ENCODE data around the gene TMEM175.

Gene TMEM175

DNA sequence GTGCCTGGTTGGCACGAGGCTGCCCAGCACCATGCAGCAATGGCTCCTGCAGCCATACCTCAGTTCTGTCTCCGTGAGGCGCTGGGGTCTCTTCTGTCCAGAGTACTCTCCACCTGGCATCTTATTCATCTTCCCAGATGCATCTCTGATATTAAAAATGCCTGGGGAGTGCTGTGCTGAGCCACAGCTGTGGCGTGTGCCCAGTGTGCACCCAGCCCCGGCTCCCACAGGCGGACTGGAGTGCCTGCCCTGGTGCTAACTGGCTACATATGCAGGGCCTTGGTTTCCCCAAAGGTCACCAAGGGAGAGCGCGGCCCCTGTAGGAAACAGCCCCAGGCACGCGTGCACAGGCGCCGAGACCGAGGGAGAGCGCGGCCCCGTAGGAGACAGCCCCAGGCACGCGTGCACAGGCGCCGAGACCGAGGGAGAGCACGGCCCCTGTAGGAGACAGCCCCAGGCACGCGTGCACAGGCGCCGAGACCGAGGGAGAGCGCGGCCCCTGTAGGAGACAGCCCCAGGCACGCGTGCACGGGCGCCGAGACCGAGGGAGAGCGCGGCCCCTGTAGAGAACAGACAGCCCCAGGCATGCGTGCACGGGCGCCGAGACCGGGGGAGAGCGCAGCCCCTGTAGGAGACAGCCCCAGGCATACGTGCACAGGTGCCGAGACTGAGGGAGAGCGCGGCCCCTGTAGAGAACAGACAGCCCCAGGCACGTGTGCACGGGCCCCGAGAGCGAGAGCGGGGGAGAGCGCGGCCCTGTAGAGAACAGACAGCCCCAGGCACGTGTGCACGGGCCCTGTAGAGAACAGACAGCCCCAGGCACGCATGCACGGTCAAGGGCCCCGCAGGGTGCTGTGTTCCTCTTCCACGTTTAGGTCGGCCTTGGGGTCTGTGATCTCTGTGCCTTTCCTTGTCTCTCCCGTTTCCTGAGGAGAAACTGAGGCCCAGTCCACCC, 14.5 kb downstream of the TMEM175 start:
- no peak for DNase-seq (ENCODE audit: low read depth in 2 of 2)

DNA sequence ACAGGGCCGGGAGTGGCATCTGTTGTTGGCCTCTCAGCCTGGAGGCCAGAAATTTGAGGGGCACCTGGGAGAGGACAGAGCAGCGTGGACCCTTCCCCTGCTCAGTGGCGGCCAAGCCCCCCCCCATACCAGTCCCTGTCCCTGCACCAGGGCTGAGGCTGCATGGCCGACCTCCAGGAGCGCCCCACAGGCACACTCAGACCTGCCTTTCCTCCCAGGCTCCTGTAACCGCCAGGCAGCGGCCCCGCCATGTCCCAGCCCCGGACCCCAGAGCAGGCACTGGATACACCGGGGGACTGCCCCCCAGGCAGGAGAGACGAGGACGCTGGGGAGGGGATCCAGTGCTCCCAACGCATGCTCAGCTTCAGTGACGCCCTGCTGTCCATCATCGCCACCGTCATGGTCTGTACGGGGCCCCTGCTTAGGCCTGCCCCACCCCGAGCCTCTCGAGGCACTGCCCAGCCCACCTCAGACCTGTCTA, 15.3 kb downstream of the TMEM175 start:
- DNase-seq (ENCODE audit: low read depth in 2 of 2), result no peak

DNA sequence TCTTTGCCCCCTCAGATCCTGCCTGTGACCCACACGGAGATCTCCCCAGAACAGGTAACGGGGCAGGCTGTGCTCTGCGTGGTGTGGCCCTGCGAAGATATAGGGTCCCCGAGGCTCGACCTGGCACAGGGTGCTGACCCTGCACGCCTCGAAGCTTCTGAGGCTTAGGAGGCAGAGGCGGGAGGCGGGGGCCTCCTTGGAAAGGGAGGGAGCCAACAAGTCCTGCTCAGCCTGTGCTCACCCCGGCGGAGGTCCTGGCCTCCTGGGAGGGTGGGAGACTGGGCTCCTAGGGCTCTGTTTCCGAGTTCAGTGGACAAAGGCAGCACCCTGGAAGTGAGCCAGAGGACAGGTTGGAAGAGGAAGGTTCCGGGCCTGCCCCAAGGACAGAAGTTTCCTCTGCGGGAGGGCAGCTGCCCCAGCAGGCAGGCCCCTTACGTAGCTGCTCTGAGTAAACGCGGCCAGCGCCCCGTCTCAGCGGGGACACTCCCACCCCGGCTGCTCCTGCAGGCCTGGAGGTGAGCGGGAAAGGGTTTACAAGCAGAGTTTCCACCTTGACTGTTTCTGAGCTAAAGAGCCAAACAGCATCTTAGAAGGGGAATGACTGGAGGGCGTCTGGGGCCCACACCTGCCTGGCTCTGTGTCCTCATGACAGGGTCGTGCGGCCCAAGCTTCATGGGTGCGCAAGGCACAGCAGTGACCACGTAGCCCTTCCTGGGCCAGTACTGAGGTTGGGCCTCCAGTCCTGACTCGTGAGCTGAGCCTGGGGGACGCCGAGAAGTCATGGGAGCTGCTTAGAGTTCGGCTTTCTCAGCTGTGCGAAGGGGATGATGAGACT, 16.1 kb downstream of the TMEM175 start:
- no peak for DNase-seq (ENCODE audit: low read depth in 2 of 2)

DNA sequence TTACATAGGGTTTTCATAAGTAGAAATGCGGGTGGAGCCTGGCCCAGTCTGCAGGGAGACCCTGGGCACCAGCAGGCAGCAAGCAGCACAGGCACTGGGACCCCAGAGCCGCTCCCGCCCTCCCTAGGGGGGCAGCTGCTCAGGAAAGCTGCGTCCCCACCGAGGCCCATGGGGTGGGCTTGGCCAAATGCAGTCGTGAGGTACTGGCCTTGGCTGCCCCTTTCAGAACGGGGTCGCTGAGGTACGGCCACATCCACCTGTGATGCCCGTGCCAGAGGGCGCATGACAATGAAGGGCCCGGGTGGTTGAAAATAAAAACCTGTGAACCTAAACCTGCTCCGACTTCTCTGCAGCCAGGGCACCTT, 16.7 kb downstream of the TMEM175 start:
- no peak for DNase-seq (ENCODE audit: low read depth in 2 of 2)

DNA sequence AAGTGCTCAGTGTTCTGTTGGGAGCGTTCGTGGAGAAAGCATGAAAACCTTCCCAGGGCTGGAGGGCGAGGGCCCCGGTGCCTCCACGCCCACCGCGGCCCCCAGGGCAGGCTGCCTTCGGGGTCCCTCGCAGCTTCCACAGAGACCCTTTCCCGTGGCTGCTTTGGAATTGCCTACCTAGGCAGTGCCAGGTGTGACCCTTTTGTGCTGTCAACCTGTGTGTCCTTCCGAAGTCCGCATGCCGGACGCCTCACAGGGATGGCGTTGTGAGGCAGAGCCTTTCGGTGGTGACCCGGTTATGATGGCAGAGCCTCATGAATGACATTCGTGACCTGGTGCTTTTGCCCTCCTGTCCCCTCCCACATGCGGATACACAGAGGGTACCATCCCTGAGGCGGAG, 17.4 kb downstream of the TMEM175 start:
- no peak for DNase-seq (ENCODE audit: low read depth in 2 of 2)

DNA sequence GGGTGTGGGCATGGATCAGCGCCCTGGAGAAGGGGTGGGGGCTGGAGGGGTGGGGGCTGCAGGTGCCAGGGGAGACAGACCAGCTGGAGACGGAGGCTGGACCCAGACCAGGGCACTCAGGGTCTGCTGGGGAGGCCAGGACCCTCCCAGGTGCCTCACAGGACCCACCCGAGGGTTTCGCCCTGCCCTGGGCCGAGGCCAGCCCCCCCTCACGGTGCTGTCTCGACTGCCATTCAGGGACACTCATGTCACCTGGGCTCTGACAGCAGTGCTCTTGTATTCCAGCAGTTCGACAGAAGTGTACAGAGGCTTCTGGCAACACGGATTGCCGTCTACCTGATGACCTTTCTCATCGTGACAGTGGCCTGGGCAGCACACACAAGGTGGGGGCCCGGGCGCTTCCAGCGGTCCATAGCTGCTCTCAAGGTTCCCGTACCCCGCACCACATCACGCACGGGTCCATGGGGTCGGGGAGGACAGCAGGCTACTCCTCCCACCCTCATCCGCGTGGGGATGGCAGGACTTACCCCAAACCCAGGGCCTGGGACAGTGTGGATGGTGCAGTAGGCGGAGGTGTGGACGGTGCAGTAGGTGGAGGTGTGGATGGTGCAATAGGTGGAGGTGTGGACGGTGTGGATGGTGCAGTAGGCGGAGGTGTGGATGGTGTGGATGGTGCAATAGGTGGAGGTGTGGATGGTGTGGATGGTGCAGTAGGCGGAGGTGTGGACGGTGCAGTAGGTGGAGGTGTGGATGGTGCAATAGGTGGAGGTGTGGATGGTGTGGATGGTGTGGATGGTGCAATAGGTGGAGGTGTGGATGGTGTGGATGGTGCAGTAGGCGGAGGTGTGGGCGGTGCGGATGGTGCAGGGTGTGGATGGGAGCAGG, 18.1 kb downstream of the TMEM175 start:
- no peak for DNase-seq (ENCODE audit: low read depth in 2 of 2)

DNA sequence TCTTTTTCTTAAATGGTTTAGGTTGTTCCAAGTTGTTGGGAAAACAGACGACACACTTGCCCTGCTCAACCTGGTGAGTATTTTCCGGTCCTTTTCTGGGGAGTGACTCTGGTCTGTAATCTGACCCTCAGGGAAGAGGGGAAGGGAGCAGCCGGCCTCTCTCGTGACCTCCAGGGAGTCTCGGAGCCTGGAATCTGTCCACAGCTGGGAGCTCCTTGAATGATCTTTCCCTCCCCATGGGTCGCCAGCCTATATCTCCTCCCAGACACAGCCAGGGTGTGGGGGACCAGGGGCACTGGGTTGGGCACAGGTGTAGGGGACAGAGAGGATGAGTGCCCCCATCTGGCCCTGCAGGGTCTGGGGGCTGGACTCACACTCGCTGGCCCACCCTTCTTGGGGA, 18.9 kb downstream of the TMEM175 start:
- DNase-seq (ENCODE audit: low read depth in 2 of 2), result no peak

DNA sequence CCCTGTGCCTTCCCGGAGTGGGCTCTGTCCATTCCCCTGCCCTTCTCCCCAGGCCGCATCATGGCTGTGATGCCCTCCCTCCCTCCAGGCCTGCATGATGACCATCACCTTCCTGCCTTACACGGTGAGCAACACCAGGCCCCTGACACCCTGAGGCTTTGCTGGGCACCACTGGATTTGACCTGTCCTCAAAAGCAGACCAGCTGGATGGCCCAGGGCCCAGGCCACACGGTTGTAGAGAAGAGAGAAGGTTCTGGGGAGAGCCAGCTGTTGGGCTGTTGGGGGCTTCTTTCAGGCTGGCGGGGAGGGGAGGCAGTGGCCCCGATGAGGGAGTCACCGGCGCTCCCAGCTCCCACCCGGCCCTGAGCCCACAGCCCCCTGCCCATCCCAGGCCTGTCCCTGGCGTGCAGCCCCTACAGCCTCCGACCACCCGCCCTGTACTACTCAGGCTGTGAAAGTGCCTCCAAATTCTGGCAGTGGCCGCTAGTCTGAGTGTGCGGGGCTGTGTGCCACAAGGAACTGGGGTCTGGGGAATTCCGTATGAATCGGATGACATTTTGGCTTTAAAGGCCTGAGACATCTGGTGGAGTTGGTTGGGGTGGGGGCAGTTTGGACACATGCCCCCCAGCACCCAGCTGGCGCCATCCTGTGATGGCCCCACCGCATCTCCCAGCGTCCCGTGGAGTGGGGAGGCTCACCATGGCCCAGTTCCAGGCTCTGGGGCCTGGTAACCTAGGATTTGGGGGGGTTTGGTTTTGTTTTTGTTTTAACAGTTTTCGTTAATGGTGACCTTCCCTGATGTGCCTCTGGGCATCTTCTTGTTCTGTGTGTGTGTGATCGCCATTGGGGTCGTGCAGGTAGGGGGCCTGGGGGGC, 19.6 kb downstream of the TMEM175 start:
- DNase-seq (ENCODE audit: low read depth in 2 of 2), result no peak

DNA sequence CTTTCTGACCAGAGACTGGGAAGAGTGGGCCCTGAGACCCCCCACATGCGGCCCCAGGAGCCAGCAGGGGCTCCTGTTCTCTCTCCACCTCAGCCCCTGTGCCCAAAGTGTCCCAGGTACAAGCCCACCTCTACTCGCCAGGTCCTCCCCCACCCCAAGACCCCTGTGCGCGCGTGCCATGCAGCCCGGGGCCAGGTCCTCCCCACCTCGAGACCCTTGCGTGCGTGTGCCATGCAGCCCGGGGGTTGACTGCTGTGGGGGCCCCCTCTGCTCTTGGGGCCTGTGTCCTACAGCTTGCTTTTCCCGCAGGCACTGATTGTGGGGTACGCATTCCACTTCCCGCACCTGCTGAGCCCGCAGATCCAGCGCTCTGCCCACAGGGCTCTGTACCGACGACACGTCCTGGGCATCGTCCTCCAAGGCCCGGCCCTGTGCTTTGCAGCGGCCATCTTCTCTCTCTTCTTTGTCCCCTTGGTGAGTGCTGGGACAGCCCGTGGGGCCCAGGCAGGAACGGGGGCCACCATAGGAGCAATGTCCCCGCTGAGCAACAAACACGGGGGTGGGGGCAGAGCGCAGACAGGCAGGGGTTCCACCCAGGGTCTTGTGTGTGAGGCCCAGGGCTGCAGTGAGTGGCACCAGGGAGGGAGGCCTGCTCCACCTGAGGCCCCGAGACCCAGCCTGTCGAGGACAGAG, 20.8 kb downstream of the TMEM175 start:
- DNase-seq (ENCODE audit: low read depth in 2 of 2), result no peak

DNA sequence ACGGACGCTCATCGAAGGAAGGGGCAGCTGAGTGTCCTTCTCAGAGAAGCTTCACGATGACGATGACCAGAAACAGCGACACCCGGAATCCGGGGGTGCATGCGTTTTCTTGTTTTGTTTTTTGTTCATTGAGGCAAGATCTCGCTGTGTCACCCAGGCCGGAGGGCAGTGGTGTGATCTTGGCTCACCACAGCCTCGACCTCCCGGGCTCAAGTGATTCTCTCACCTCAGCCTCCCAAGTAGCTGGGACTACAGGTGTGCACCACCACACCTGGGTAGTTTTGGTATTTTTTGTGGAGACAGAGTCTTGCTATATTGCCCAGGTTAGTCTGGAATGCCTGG, 21.3 kb downstream of the TMEM175 start:
- DNase-seq (ENCODE audit: low read depth in 2 of 2), result no peak

DNA sequence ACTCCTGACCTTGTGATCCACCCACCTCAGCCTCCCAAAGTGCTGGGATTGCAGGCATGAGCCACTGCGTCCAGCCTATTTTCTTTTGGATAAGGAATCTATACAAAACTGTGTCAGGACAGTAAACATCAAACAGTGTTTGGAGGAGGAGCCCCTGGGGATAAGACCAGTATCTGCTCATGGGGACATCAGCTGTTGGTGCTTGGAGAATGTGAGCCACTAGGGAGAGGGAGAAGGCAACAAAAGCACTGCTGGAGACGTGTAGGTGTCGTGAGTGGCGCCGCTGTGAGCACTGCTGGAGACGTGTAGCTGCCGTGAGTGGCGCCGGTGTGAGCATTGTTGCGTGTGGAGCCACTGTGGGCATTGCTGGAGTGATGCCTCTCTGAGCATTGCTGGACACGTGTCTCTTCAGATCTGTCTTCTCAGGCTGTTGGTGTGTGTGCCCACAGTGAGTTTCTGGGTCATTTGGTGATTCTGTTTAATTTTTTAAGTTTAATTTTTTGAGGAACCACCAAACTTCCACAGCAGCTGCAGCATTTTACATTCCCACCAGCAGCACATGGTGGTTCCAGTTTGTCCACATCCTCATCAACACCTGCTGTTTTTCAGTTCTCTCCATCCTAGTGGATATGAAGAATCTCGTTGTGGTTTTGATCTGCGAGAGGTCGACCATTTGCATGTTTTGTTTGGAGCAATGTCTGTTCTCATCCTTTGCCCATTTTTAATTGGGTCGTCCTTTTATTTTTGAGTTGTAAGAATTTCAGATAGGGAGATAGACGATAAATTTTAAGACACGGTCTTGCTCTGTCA, 22.2 kb downstream of the TMEM175 start:
- DNase-seq (ENCODE audit: low read depth in 2 of 2), result no peak

DNA sequence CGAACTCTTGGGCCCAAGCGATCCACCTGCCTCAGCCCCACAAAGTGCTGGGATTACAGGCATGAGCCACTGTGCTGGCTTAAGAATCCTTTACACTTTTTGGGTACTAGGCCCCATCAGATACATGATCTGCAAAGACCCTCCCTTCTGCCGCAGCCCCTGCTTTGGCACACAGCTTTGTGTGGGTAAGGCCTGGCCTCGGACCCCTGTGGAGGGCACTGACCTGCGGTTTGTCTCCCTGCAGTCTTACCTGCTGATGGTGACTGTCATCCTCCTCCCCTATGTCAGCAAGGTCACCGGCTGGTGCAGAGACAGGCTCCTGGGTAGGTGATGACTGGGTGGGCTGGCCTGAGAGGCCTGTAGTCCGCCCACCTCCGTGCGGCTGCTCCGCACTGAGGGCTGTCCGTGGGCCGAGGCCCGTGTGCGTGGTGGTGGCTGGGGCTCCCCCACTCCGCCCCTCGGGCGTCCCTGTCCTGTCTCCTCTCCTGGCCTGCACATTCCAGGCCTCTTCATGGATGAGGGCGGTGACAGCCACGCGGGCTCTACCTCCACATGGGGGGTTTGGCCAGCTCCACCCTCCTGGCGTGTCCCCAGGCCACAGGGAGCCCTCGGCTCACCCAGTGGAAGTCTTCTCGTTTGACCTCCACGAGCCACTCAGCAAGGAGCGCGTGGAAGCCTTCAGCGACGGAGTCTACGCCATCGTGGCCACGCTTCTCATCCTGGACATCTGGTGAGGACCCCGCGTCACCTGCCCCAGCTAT, 23.1 kb downstream of the TMEM175 start:
- DNase-seq (ENCODE audit: low read depth in 2 of 2), result no peak

DNA sequence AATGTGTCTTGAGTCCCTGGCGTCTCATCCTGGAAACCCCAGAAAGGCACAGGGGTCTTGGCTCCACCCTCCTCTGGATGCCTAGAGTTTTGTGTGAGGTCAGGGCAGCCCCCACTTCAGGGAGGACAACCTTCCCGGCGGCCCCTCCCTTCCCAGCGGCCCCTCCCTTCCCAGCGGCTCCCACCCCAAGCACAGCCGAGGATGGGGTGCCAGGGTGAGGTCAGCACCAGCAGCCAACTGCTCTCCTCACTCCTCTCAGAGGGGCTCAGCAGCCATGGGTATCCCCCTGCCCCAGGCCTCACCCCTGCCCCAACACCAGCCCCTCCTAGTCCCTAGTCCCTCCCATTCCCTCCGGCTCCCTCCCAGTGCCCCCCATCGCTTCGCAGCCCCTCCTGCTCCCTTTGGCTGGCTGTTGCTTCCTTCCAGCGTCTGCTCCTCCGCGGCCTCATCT, 23.7 kb downstream of the TMEM175 start:
- no peak for DNase-seq (ENCODE audit: low read depth in 2 of 2)

DNA sequence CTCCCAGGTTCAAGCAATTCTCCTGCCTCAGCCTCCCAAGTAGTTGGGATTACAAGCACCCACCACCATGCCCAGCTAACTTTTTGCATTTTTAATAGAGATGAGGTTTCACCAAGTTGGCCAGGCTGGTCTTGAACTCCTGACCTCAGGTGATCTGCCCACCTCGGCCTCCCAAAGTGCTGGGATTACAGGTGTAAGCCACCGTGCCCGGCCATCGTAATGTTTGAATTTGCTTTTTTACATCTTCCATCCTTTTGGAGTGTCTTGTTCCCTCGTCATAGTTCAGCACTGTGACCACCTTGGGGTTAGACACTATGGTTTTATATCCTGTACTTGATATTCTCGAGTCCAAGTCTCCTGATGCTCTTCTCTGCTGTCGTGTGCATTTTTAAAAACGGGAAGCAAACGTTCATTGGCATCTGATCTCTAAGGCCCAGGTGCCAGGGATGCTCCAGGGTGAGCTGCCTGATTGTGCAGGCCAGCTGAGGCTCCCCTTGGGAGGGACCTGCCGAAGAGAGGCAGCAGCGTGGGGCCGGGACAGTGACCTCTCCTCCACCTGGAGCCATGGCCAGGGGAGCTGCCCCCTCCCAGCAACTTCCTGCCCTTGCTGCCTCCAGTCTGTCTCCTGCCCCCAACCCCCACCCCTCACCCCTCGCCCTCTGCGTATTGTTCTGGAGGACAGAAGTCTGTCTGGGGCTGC, 24.4 kb downstream of the TMEM175 start:
- DNase-seq (ENCODE audit: low read depth in 2 of 2), result no peak

DNA sequence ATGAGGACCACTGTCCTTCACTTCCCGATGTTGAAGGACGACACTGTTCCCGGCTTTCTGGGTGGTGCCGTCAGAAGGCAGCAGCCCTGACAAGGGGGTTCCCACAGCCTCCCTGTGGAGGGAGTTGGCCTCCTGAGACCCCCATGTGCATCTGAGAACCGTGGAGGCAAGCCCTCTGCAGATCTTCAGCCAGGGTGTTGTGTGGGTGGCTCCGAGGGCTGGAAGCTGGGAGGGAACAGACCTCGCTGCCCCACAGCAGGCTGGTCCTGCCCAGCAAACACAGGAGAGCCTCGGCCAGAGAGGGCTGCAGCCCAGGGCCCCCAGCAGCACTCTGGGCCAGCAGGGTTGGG, 24.9 kb downstream of the TMEM175 start:
- DNase-seq (ENCODE audit: low read depth in 2 of 2), result no peak

DNA sequence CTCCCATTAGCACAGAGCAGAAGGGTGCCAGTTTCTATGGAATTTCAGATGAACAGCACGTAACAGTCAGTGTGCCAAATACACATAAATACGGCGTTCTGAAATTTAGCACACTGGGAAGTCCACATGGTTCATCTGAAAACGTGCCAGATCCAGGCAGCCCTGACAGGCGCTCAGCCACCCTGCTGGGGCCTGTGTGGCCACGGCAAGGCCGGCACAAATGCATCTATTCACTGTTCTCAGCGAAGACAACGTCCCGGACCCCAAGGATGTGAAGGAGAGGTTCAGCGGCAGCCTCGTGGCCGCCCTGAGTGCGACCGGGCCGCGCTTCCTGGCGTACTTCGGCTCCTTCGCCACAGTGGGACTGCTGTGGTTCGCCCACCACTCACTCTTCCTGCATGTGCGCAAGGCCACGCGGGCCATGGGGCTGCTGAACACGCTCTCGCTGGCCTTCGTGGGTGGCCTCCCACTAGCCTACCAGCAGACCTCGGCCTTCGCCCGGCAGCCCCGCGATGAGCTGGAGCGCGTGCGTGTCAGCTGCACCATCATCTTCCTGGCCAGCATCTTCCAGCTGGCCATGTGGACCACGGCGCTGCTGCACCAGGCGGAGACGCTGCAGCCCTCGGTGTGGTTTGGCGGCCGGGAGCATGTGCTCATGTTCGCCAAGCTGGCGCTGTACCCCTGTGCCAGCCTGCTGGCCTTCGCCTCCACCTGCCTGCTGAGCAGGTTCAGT, 25.5 kb downstream of the TMEM175 start:
- DNase-seq (ENCODE audit: low read depth in 2 of 2), result no peak

DNA sequence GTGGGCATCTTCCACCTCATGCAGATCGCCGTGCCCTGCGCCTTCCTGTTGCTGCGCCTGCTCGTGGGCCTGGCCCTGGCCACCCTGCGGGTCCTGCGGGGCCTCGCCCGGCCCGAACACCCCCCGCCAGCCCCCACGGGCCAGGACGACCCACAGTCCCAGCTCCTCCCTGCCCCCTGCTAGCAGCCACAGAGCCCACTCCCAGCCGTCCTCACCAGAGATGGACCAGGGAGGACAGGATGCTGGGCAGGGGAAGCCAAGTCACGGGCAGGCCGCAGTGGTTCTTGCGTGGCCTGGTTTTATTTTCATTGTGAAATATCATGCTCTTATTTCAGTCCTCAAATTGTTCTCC, 26.0 kb downstream of the TMEM175 start:
- DNase-seq (ENCODE audit: low read depth in 2 of 2), result no peak

Measured in activated CD4-positive, alpha-beta T cell treated with anti-CD3 and anti-CD28 coated beads for 24 hours (primary cell).